ENCODE measurements around the gene TMX4.
"Not testable (repeated sequence)": the region's sequence is repeated elsewhere in the genome, so short reads cannot be mapped to it uniquely, and the experiment has no call there.

TMX4 gene

GRCh38 chr20:7967199-7967844 is 52.2 kb downstream of the TMX4 start:
- no peak for DNase-seq (ENCODE audit: low spot score)

- no peak for DNase-seq (ENCODE audit: low spot score)
These were observed 53.4 kb downstream of the TMX4 start for GRCh38 chr20:7966176-7966575.

GRCh38 chr20:7959484-7959883 is 60.1 kb downstream of the TMX4 start:
- no peak for DNase-seq (ENCODE audit: low spot score)

- not testable (repeated sequence) for DNase-seq (ENCODE audit: low spot score)
These were observed 63.0 kb downstream of the TMX4 start for GRCh38 chr20:7956561-7956960.

- no peak for DNase-seq (ENCODE audit: low spot score)
These were observed 69.2 kb downstream of the TMX4 start for GRCh38 chr20:7950387-7950786.

GRCh38 chr20:7943891-7944290 is 75.7 kb downstream of the TMX4 start:
- no peak for DNase-seq (ENCODE audit: low spot score)

GRCh38 chr20:7940341-7940740 is 79.2 kb downstream of the TMX4 start, which contains the start of gene HAO1:
Gene HAO1, minus strand, starts transcription at chr20:7940458. Its CDS starts 36 bp downstream, at chr20:7940422.
- no peak for DNase-seq (ENCODE audit: low spot score)

GRCh38 chr20:7939663-7940062 is 79.9 kb downstream of the TMX4 start:
- no peak for DNase-seq (ENCODE audit: low spot score)

- no peak for DNase-seq (ENCODE audit: low spot score)
These were observed 81.5 kb downstream of the TMX4 start for GRCh38 chr20:7938058-7938457.

- no peak for DNase-seq (ENCODE audit: low spot score)
These were observed 82.2 kb downstream of the TMX4 start for GRCh38 chr20:7937328-7937727.

GRCh38 chr20:7935027-7935551 is 84.5 kb downstream of the TMX4 start:
- no peak for DNase-seq (ENCODE audit: low spot score)

GRCh38 chr20:7933346-7933745 is 86.2 kb downstream of the TMX4 start:
- no peak for DNase-seq (ENCODE audit: low spot score)

- no peak for DNase-seq (ENCODE audit: low spot score)
These were observed 89.2 kb downstream of the TMX4 start for GRCh38 chr20:7930343-7930742.
